Liver (tissue), 9 donors: ENCODE data around the gene SMARCE1. TPM values are rescaled to one million over a fixed set of nuclear protein-coding genes. Genes with fewer than 3 reads are reported as not detected.

Experiments
- DNase-seq: peaks from one replicate; pipeline ENCODE4 v3.0.0-alpha.2; 2017; ENCODE audit warnings: low spot score
- H3K27ac ChIP-seq, 2 donors: one replicate each; pipeline ENCODE4 v1.7.0; 2013; ENCODE audit warnings: inconsistent platforms in 2 of 2, low read length in 2 of 2, control low read depth in 1 of 2, low read depth in 1 of 2, mild to moderate bottlenecking in 1 of 2
- H3K27me3 ChIP-seq, 4 donors: one replicate each; pipeline versions ENCODE4 v1.6.1 to v1.7.0; 2013; ENCODE audit warnings: low read length in 3 of 4, inconsistent platforms in 1 of 4, mild to moderate bottlenecking in 1 of 4, moderate library complexity in 1 of 4; ENCODE audit not compliant: control insufficient read depth in 4 of 4, insufficient read depth in 4 of 4
- H3K36me3 ChIP-seq, 4 donors: one replicate each; pipeline versions ENCODE4 v1.6.1 to v1.7.0; 2013; ENCODE audit warnings: low read length in 3 of 4, mild to moderate bottlenecking in 3 of 4, low read depth in 1 of 4, moderate library complexity in 1 of 4; ENCODE audit not compliant: control insufficient read depth in 4 of 4, insufficient read depth in 3 of 4
- H3K4me1 ChIP-seq, 4 donors: one replicate each; pipeline versions ENCODE4 v1.6.1 to v1.7.0; 2013; ENCODE audit warnings: low read length in 3 of 4, mild to moderate bottlenecking in 3 of 4, moderate library complexity in 1 of 4; ENCODE audit not compliant: control insufficient read depth in 4 of 4, insufficient read depth in 4 of 4
- H3K4me3 ChIP-seq, 3 donors: one replicate each; pipeline versions ENCODE4 v1.6.1 to v1.7.0; 2013; ENCODE audit warnings: low read length in 3 of 3, control low read depth in 1 of 3, low read depth in 1 of 3, mild to moderate bottlenecking in 1 of 3
- H3K9ac ChIP-seq, 2 donors: one replicate each; pipeline ENCODE4 v1.7.0; 2013; ENCODE audit warnings: low read length in 2 of 2, mild to moderate bottlenecking in 2 of 2, moderate library complexity in 2 of 2, control low read depth in 1 of 2, low read depth in 1 of 2
- H3K9me3 ChIP-seq, 4 donors: one replicate each; pipeline versions ENCODE4 v1.6.1 to v1.7.0; 2013; ENCODE audit warnings: low read length in 3 of 4; ENCODE audit not compliant: control insufficient read depth in 4 of 4
- EGR1 ChIP-seq, 2 donors: IDR thresholded peaks; 2 replicates each; pipeline ENCODE4 v1.6.1; 2016 to 2018; ENCODE audit warnings: antibody characterized with exemption in 2 of 2, low read depth in 2 of 2
- FOXA1 ChIP-seq: IDR thresholded peaks from 2 replicates; pipeline ENCODE4 v1.6.1; 2016; ENCODE audit warnings: antibody characterized with exemption
- FOXA2 ChIP-seq: IDR thresholded peaks from 2 replicates; pipeline ENCODE4 v1.6.1; 2016; ENCODE audit warnings: antibody characterized with exemption
- GABPA ChIP-seq, 2 donors: IDR thresholded peaks in 1 of 2; conservative IDR thresholded peaks in 1 of 2; 2 replicates each; pipeline ENCODE4 v1.6.1; 2016; ENCODE audit warnings: antibody characterized with exemption in 2 of 2, mild to moderate bottlenecking in 1 of 2, moderate library complexity in 1 of 2
- HNF4A ChIP-seq, 2 donors: conservative IDR thresholded peaks; 2 replicates each; pipeline ENCODE4 v1.6.1; 2016; ENCODE audit warnings: antibody characterized with exemption in 2 of 2, mild to moderate bottlenecking in 2 of 2
- JUND ChIP-seq, 2 donors: IDR thresholded peaks; 2 replicates each; pipeline ENCODE4 v1.6.1; 2016; ENCODE audit warnings: antibody characterized with exemption in 2 of 2
- NR2F2 ChIP-seq: IDR thresholded peaks from 2 replicates; pipeline ENCODE4 v1.6.1; 2016; ENCODE audit warnings: antibody characterized with exemption
- RAD21 ChIP-seq, 2 donors: IDR thresholded peaks; 2 replicates each; pipeline ENCODE4 v1.6.1; 2016; ENCODE audit warnings: antibody characterized with exemption in 2 of 2, mild to moderate bottlenecking in 2 of 2
- SP1 ChIP-seq: IDR thresholded peaks from 2 replicates; pipeline ENCODE4 v1.6.1; 2018; ENCODE audit warnings: antibody characterized with exemption, mild to moderate bottlenecking
- TAF1 ChIP-seq: conservative IDR thresholded peaks from 2 replicates; pipeline ENCODE4 v1.6.1; 2016; ENCODE audit warnings: antibody characterized with exemption, mild to moderate bottlenecking
- YY1 ChIP-seq: IDR thresholded peaks from 2 replicates; pipeline ENCODE4 v1.6.1; 2016; ENCODE audit warnings: antibody characterized with exemption, mild to moderate bottlenecking
- WGBS: extraction: QIAGEN DNeasy Blood & Tissue Kit; methylation state at CpG from one replicate; pipeline ENCODE4 v1.1.7; 2013; 5-methylcytosine and 5-hydroxymethylcytosine counted together
- polyA plus RNA-seq, 2 donors: library from polyadenylated mRNA; stranded (reverse) in 1 of 2; unstranded in 1 of 2; fragments of 200-250 nt in 1 of 2; fragments of >200 nt in 1 of 2; fragmentation: Nextera tagmentation in 1 of 2; extraction: Ambion mirVana in 1 of 2; gene quantifications; one replicate each; pipeline versions ENCODE4 v1.2.1 to v1.2.3, GENCODE V29; 2013 to 2015
- total RNA-seq, 2 donors: library from RNA; depleted of rRNA; stranded (reverse); fragments of >200 nt; gene quantifications; one replicate each; pipeline ENCODE4 v1.2.3, GENCODE V29; 2014
- TF ChIP-seq, protein P1 (sequence below): fragments of 150-350 bp; IDR thresholded peaks from 2 replicates; pipeline ENCODE4 v1.5.1; 2017; ENCODE audit warnings: improper control_type of control experiment, low read depth, low read length; ENCODE audit not compliant: missing input control
- TF ChIP-seq, protein P2 (sequence below): IDR thresholded peaks from 2 replicates; pipeline ENCODE4 v1.6.1; 2016; ENCODE audit warnings: antibody characterized with exemption, mild to moderate bottlenecking
- TF ChIP-seq, protein P3 (sequence below): IDR thresholded peaks from 2 replicates; pipeline ENCODE4 v1.6.1; 2016; ENCODE audit warnings: antibody characterized with exemption
- TF ChIP-seq, protein P4 (sequence below): IDR thresholded peaks from 2 replicates; pipeline ENCODE4 v1.6.1; 2016; ENCODE audit warnings: antibody characterized with exemption
- donor health status: healthy.
- donor health status: healthy.
- donor health status: healthy.
- donor health status: healthy.
- donor health status: healthy.

The SMARCE1 gene
- total and polyA plus RNA-seq, 4 donors, result 25.0 to 40.8 (median 36.3) TPM

DNA sequence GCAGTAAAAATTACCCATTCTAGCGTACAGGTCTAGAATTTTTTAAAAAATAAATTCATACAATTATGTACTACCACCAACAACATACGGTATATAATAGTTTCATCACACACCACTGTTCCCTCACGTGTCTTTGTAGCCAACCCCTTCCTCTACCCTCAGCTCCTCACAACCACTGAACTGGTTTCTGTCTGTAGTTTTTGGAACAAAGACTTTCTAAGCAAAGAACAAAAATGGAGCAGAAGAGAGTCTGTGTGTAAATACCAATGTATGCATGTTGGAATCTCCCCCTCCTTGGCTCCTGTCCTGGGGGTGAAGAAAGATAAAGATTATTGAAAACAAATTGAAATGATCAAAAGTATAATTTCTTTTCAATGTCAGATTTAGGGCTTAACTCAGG lies 50.5 kb downstream of the SMARCE1 start:
- no peaks in the 10 kb centered on the region for H3K36me3 ChIP-seq
- 95% methylated on average over 3 of the region's 3 CpGs for WGBS

DNA sequence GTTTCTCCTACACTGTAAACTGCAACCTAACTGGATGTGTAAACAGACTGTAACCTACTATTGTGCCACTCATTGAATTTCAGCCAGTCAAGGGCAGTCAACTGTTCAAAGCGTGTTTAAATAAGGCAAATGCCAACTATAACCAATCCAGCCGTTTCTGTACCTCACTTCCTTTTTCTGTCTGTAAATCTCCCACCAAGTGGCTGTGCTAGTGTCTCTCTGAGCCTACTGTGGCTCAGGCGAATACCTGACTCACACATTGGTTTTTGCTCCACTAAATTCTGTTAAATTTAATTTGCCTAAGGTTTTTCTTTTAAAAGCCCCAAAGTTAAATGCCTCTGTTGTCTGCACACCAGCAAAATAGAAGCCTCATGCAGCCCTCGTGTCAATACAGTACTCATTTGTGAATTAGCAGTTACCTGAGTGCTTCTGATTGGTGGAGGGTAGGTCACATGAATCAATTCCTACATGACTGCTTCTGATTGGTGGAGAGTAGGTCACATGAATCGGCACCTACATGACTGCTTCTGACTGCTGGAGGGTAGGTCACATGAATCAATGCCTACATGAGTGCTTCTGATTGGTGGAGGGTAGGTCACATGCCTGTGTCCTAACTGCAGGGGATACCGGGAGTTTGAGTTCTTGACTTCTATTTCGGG lies 51.2 kb downstream of the SMARCE1 start:
- Histone ChIP-seq H3K36me3 (no peaks in the 10 kb centered on the region), H3K9me3 (no peaks in the 10 kb centered on the region), H3K27me3 (no peaks in the 10 kb centered on the region), H3K4me1 (peaks cover 2 to 18% (median 12%) of the 10 kb centered on the region in 4 donors), H3K9ac (peak overlapping the region in 1 of 2 donors; percentile 14), H3K4me3 (no peak overlapping the region), H3K27ac (peak overlapping the region; percentile 83)
- DNase-seq, result no peak
- 60% methylated on average over 7 of the region's 7 CpGs for WGBS
- TF ChIP-seq FOXA1 (peak; percentile 72), NR2F2 (no peak), SP1 (peak; percentile 89), FOXA2 (peak; percentile 88), JUND (IDR thresholded peaks at IDR 0.05) (peak in 1 of 2 donors; percentile 53), HNF4A (conservative IDR thresholded peaks at IDR 0.05) (peak; percentile 54 to 78), EGR1 (IDR thresholded peaks at IDR 0.05; ENCODE audit: low read depth in 2 of 2) (peak in 1 of 2 donors; percentile 27), YY1 (peak; percentile 41), TAF1 (peak; percentile 38)
- TF ChIP-seq, protein P1, sequence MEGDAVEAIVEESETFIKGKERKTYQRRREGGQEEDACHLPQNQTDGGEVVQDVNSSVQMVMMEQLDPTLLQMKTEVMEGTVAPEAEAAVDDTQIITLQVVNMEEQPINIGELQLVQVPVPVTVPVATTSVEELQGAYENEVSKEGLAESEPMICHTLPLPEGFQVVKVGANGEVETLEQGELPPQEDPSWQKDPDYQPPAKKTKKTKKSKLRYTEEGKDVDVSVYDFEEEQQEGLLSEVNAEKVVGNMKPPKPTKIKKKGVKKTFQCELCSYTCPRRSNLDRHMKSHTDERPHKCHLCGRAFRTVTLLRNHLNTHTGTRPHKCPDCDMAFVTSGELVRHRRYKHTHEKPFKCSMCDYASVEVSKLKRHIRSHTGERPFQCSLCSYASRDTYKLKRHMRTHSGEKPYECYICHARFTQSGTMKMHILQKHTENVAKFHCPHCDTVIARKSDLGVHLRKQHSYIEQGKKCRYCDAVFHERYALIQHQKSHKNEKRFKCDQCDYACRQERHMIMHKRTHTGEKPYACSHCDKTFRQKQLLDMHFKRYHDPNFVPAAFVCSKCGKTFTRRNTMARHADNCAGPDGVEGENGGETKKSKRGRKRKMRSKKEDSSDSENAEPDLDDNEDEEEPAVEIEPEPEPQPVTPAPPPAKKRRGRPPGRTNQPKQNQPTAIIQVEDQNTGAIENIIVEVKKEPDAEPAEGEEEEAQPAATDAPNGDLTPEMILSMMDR, result no peak
- TF ChIP-seq, protein P2, sequence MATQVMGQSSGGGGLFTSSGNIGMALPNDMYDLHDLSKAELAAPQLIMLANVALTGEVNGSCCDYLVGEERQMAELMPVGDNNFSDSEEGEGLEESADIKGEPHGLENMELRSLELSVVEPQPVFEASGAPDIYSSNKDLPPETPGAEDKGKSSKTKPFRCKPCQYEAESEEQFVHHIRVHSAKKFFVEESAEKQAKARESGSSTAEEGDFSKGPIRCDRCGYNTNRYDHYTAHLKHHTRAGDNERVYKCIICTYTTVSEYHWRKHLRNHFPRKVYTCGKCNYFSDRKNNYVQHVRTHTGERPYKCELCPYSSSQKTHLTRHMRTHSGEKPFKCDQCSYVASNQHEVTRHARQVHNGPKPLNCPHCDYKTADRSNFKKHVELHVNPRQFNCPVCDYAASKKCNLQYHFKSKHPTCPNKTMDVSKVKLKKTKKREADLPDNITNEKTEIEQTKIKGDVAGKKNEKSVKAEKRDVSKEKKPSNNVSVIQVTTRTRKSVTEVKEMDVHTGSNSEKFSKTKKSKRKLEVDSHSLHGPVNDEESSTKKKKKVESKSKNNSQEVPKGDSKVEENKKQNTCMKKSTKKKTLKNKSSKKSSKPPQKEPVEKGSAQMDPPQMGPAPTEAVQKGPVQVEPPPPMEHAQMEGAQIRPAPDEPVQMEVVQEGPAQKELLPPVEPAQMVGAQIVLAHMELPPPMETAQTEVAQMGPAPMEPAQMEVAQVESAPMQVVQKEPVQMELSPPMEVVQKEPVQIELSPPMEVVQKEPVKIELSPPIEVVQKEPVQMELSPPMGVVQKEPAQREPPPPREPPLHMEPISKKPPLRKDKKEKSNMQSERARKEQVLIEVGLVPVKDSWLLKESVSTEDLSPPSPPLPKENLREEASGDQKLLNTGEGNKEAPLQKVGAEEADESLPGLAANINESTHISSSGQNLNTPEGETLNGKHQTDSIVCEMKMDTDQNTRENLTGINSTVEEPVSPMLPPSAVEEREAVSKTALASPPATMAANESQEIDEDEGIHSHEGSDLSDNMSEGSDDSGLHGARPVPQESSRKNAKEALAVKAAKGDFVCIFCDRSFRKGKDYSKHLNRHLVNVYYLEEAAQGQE, result peak; percentile 74
- TF ChIP-seq, protein P3, sequence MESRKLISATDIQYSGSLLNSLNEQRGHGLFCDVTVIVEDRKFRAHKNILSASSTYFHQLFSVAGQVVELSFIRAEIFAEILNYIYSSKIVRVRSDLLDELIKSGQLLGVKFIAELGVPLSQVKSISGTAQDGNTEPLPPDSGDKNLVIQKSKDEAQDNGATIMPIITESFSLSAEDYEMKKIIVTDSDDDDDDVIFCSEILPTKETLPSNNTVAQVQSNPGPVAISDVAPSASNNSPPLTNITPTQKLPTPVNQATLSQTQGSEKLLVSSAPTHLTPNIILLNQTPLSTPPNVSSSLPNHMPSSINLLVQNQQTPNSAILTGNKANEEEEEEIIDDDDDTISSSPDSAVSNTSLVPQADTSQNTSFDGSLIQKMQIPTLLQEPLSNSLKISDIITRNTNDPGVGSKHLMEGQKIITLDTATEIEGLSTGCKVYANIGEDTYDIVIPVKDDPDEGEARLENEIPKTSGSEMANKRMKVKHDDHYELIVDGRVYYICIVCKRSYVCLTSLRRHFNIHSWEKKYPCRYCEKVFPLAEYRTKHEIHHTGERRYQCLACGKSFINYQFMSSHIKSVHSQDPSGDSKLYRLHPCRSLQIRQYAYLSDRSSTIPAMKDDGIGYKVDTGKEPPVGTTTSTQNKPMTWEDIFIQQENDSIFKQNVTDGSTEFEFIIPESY, result peak; percentile 22
- TF ChIP-seq, protein P4, sequence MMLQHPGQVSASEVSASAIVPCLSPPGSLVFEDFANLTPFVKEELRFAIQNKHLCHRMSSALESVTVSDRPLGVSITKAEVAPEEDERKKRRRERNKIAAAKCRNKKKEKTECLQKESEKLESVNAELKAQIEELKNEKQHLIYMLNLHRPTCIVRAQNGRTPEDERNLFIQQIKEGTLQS, result peak; percentile 36

More for the DNA sequence above, 50.5 kb downstream of the SMARCE1 start:
- no peak for TF ChIP-seq TAF1
- no peak for TF ChIP-seq GABPA (IDR thresholded peaks at IDR 0.05 in 1 of 2, conservative IDR thresholded peaks at IDR 0.05 in 1 of 2)
- TF ChIP-seq, protein P4, result no peak
- TF ChIP-seq, protein P1, result no peak
- no peak for TF ChIP-seq HNF4A (conservative IDR thresholded peaks at IDR 0.05)
- no peak for TF ChIP-seq RAD21 (IDR thresholded peaks at IDR 0.05)
- no peak for TF ChIP-seq YY1
- TF ChIP-seq, protein P3, result no peak
- no peak overlapping the region for H3K9ac ChIP-seq
- DNase-seq, result no peak
- H3K27ac ChIP-seq, result peak overlapping the region; percentile 30 to 92
- no peaks in the 10 kb centered on the region for H3K9me3 ChIP-seq
- no peaks in the 10 kb centered on the region for H3K27me3 ChIP-seq
- H3K4me3 ChIP-seq, result no peak overlapping the region
- H3K4me1 ChIP-seq, result peaks cover 2 to 18% (median 12%) of the 10 kb centered on the region in 4 donors
